CD4-positive, alpha-beta T cell treated with Interferon alpha-2 for 1 hour (primary cell): ENCODE data around the gene CT45A1.
"Not testable (repeated sequence)": the region's sequence is repeated elsewhere in the genome, so short reads cannot be mapped to it uniquely, and the experiment has no call there.

ENCODE experiments used
- DNase-seq, 2 donors: peaks; one replicate each; pipeline ENCODE4 v3.0.0-alpha.2; 2020 to 2022

Gene CT45A1, protein sequence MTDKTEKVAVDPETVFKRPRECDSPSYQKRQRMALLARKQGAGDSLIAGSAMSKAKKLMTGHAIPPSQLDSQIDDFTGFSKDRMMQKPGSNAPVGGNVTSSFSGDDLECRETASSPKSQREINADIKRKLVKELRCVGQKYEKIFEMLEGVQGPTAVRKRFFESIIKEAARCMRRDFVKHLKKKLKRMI

DNA sequence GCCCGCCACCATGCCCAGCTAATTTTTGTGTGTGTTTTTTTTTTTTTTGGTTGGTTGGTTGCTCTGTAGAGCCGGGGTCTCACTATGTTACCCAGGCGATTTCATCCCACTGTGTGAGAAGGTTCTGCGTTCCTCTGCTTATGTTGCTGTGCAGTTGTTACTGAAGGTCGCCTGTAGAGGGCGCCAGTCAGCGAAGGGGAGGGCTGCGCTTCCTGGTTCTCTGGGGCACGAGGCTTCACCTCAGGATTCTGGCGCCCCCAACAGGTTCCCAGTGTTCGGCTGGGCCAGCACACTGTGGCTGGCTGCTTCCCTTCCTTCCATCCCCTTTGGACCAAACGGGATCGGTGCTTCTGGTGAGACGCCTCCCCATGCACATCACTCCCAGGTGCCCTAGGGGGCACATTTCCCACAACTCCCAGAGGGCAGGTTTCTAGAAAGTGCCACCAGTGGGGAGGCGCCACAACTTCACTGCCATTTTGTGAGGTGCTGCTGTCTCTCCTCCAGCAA, at the start of gene CT45A1:
Gene CT45A1 (plus strand): TSS at position 457 of the 507 bp plus-strand sequence. CDS start 5,302 bp downstream, outside the sequence.
- DNase-seq, result not testable (repeated sequence)

- DNase-seq, result not testable (repeated sequence)
Observed at GRCh38 chrX:135672979-135673378, 40.5 kb upstream of the CT45A1 start.

- DNase-seq, result peak in 1 of 2 donors; percentile 0
Observed at GRCh38 chrX:135688137-135688536, 25.3 kb upstream of the CT45A1 start.

- no peak for DNase-seq
Observed at GRCh38 chrX:135695471-135695870, 18.0 kb upstream of the CT45A1 start.

- DNase-seq, result no peak
Observed at GRCh38 chrX:135697601-135698000, 15.8 kb upstream of the CT45A1 start.

DNA sequence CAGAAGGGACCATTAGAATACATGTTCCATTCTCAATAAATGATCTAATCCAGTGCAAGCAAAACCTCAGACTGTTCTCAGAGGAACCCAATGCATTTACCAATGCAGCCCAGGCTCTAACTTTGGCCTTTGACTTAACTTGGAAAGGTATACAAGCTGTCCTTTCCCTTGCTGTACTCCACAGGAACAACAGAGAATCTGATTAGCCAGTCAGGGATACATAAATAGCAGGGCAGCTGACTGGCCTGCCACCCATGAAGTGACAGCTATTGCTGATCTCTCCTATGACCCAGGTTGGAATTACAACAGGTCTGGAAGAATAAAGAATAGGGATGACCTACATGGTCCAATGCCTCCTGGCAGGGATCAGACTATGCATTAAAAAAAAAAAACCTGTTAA, 14.5 kb upstream of the CT45A1 start:
- DNase-seq, result no peak

GRCh38 chrX:135707880-135708279, 5.6 kb upstream of the CT45A1 start:
- DNase-seq, result peak in 1 of 2 donors; percentile 12

GRCh38 chrX:135713795-135714194, 356 bp downstream of the CT45A1 start:
- DNase-seq, result no peak

GRCh38 chrX:135734666-135735065, 21.2 kb downstream of the CT45A1 start:
- not testable (repeated sequence) for DNase-seq

DNA sequence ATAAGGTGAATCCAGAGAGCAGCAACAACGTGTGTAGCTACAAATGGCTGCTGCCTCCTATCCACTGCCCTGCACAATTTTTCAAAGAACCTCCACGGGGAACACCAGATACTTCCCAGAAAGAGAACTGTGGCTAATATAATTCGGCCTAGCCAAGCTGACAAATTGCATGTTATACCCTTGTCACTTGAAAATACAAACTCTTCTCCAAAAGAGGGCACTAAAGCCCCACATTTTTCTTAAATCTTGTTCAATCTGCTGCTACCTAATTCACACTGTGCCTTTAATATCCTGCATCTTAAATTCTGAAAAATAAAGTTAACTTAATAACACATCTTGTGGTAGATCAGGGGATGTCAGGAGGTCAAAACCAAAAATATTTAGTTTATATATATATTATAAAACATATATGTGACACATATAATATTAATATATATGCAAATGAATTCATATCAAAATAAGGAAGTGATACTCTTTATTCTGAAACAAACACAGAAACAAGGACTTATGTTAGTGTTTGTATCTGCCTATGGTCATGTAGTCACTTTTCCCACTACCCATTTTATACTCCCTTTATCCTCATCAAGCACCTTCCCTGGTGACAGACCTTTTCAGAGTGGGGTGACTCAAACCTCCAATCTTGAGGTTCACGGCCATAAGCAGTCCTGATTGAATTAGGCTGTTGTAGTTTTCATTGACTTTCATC, 24.1 kb downstream of the CT45A1 start:
- DNase-seq, result no peak

GRCh38 chrX:135740681-135741149, 27.3 kb downstream of the CT45A1 start:
- peak in 1 of 2 donors; percentile 14 for DNase-seq

GRCh38 chrX:135741192-135741715, 27.8 kb downstream of the CT45A1 start:
- no peak for DNase-seq

- not testable (repeated sequence) for DNase-seq
Observed at GRCh38 chrX:135744739-135745138, 31.3 kb downstream of the CT45A1 start.

DNA sequence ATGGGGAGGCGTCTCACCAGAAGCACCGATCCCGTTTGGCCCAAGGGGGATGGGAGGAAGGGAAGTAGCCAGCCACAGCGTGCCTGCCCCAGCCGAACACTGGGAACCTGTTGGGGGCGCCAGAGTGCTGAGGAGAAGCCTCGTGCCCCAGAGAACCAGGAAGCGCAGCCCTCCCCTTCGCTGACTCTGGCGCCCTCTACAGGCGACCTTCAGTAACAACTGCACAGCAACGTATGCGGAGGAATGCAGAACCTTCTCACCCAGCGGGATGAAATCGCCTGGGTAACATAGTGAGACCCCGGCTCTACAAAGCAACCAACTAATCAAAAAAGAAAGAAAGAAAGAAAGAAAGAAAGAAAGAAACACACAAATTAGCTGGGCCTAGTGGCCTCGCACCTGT, 54.7 kb downstream of the CT45A1 start, which contains the start of gene CT45A3:
Gene CT45A3 (minus strand): TSS at position 101 of the 400 bp plus-strand sequence. CDS start 3,747 bp downstream, outside the sequence.
- DNase-seq, result not testable (repeated sequence)
